HG03060 (cell line): ENCODE results near the gene DIAPH3.

ENCODE experiments used
- ATAC-seq: cut with Tn5 transposase; IDR thresholded peaks from one replicate; pipeline ENCODE4 v1.9.1; 2021; ENCODE audit warnings: low read depth, moderate number of reproducible peaks; ENCODE audit not compliant: unreplicated experiment

Gene DIAPH3

DNA sequence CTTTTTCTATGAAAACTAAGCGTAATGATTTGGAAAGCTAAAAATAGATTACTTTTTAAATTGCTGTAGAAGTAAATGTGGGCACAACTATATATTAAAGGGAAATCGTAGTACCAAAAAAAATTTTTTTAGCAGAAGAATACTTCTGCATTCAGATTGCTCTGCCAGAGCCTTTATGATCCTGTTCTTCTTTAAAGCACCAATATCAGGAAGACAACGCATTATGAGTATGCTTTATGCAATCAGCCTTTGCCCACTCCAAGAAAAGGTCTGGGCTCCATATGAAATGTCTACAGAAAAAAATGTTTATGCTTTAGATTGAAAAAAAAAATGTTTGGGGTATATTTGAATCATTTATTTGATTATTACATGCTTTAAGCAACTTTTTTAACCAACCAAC is 137.4 kb downstream of the DIAPH3 start:
- no peak for ATAC-seq

DNA sequence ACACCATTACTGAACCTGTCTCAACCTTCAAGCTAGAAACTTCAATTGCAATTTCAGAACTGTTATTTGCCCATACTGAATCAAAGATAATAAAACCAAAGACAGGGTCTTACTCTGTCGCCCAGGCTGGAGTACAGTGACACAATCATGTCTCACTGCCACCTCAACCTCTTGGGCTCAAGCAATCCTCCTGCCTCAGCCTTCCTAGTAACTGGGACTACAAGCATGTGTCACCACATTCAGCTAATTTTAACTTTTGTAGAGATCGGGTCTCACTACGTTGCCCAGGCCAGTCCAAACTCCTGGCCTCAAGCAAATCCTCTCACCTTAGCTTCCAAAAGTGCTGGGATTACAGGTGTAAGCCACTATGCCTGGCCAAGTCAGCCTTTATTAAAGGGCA is 143.4 kb downstream of the DIAPH3 start:
- ATAC-seq, result no peak

DNA sequence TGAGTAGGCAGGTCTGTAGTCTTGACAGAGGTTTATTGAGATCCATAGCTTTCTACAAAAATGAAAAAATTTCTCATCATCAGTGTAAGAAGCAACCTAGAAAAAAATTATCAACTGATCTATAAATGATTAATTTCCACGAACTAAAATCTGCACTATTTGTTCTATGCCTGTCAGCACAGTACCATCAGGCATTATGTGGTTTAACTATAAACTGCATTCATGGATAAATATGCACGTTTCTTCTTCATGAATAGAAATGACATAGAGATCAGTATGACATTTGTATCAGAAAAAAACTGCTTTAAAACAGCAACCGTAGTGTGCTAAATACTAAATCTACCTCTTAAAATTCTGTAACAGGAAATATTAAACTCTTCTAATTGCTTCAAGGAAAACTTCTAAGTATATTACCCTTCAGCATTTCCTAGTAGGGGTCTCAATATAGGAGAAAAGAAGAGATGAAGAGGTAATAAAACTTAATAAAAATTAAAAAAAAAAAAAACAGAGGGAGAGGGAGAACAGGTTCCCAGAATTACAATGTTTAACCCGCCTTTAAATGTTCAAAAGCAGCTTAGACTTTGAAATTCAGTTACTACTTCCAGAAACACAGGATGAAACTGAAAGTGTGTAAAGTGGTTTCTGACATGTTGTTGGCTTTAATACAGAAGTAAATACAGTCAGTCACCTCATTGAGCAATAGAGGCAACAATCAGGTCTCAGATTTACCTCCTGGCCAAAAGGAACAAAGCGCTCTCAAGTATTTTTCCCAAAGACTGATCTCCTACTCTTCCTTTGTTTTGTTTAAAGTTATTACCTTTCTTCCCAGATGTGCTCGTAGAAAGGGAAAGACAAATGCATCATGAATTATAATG is 144.4 kb downstream of the DIAPH3 start:
- ATAC-seq, result peak; percentile 78

DNA sequence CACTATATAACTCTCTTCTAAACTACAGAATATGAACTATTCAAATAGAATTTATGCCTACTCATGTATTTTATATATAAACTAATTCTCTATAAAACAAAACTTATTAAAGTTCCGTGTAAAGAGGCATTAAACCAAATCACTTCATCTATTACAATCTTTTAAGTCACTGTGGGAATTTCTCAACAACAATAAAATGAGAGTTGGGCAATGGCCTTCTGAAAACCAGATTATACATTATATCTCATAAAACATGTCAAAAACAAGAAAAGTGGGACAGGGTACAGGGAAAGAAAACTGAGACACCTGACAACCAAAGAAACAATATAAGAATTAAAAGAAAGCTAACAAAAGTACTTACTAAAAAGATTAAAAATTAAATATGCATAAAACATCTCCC is 145.2 kb downstream of the DIAPH3 start:
- ATAC-seq, result no peak

DNA sequence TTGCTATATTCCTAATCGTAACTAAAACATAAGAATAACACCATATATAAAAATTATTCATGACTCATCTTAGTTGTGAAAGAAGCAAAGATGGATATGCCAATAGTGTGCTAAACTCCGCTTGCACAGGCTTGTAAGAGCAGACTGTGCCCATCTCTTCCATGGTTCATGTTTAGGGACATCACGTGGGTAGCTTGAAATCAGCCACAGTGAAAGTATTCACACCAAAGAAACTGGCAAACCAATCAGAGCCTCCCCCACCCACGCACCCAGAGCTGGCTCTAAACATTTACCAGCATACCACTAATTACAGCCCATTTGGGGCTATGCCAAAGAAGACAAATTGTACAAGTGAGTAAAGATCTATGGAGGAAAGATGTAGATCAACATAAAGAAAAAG is 147.5 kb downstream of the DIAPH3 start:
- ATAC-seq, result no peak

DNA sequence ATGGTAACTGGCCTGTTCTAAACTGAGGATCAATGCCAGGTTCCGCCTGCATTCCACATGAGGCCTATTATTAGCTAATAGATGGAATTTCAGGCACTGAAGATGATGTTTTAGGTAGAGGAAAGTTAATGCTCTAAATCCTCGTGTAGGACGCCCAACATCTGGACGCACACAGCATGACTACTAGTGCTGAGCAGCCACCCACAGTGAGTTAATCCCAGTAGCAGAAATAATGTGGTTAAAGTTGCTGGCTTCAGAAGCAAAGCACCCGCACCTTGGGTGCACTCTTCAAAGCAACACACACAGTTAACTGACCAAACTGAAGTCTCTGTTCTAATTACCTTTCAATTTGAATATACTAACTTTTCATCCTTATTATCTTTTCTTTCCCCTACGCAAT is 150.6 kb downstream of the DIAPH3 start:
- ATAC-seq, result no peak

DNA sequence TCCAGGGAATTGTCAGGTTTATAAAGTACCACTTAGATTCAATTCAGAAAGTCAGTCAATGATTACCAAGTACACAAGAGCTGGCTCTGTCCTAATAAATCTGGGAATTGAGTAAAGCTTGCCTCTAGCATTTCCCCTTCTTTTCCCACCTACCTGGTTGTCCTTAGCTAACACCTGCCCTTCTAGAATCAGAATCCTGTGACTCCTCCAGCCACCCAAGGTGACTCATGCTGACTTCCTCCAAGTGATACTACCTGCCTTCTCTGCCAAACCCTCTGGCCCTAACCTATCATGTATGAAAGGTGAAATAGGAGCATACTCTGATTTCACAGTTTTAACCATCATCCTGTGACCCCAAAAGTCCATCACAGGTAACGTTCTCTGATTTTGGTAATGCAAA is 151.2 kb downstream of the DIAPH3 start:
- no peak for ATAC-seq

DNA sequence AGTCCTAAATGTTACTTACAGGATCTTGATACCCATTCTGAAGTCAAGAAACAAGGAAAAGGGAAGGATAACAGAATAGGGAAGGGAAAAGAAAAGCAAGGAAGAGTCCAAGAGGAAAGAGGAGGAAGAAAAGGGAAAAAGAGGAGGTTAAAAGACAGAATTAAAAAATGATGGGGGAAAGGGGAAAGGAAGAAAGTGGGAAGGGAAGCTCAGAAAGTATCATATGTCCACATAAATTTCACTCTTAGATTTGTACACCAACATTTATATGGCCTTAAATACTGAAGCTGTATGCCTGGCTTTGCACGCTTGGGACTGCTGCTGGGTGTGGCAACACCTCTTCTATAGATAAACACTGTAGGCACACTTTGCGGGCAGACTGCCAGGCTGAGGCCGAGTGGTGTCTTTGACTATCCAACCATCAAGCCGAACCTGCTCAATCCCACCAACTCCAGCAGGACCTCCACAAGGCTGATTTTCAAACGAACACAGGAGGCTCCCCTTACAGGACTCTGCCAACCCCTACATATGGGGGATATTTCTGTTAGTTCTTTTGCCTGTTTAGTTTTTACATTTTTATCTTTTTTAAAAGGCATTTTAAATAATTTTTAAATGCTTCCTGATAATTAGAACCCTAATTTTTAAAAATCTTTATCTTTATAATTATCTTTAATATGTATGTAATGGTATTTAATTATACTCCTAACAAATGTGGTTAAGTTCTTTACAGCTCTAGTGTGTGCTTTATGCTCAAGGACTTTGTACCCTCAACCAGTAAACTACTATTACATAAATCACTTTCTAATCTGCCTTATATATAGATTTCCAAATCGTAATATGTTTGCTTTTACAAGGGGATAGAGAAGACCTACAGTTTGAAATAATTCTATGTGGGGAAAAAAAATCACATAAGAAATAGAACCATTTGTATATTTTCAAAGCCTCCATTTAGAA is 154.2 kb downstream of the DIAPH3 start:
- no peak for ATAC-seq

DNA sequence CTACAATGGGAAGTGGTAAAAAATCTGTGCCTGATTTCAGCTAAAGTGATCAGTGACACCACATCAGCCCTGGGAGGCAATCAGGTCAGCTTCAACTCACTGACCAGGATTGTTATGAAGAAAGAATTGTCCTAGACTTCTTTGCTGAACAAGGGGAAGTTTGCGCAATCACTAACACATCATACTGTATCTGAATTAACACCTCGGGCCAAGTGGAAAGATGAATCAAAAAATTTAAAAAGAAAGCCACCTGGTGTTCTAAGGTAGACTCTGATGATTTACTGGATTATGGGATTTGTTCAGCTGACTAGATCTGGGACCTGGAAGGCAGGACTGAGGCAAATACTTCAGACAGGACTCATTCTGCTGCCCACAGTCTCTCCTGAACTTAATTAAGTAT is 161.8 kb downstream of the DIAPH3 start:
- no peak for ATAC-seq

DNA sequence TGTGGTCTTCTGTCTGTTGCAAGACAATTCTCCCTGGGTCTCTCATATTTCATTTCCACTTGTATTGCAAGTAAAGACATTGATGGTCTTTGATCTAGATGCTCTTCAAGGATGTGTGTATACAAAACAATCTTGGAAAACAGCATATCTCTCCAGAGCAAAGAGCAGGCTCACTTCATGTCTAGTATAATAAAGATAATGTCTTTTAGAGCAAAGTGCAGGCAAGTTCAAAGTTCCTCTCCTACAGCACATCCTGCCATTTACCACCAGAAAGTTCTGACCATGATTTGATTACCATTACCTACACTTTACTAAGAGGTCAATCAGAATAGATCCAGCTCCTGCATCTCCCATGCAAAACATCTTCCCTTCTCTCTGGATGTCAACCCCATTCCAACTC is 162.8 kb downstream of the DIAPH3 start:
- ATAC-seq, result no peak

DNA sequence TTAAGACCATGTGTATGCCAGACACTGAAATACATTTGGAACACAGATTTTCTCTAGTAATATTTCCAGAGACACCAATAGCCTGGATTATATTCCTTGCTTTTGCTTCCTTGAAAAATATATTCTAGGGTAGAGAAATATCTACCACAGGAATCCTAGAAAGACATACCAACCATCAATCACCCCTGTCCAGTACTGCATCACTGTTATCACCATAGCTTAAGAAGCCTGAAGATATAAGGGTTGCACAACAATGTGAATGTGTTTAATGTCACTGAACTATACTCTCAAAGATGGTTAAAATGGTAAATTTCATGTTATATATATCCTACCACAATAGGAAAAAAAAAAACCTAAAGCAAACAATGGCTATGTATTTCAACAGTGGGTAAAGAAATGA is 163.6 kb downstream of the DIAPH3 start:
- no peak for ATAC-seq

DNA sequence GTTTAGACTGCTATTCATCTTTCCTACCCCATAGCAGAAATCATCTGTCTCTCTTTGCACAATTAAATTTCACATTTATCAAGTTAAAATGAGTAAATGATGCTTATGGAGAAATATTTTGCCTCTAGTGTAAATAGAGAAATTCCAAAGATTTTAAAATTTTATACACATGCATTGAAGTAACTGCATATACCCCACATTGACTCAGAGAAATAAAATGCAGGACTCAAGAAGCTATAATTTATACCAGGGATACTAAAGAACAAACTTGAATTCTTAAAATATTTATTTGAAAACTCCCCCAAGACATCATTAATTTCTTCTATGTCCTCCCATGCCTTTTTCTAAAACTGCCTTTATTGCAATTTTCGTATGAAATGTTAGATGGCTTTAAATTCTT is 165.8 kb downstream of the DIAPH3 start:
- ATAC-seq, result no peak

DNA sequence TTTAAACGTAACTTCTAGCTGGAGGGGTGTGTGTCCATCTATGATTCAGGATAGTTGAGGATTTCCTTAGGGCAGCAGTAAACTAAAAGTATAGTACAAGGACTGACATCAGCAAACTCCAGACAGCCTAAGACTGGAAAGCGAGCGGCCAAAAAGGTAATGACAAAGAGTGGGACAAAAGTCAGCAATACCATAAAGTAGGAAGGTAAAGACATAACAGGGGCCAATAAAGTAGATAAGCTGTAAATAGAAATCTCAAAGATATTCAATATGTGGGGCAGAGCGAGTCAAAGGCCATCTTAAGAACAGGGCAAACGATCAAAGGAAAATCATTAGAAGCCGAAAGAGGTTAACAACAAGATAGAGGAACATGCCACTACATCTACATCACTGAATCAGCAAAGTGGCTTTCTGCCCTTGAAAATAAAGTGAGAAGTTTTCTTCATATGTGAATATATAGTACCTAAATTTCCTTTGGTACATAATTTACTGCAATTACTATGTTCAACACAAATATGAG is 167.2 kb downstream of the DIAPH3 start:
- no peak for ATAC-seq

DNA sequence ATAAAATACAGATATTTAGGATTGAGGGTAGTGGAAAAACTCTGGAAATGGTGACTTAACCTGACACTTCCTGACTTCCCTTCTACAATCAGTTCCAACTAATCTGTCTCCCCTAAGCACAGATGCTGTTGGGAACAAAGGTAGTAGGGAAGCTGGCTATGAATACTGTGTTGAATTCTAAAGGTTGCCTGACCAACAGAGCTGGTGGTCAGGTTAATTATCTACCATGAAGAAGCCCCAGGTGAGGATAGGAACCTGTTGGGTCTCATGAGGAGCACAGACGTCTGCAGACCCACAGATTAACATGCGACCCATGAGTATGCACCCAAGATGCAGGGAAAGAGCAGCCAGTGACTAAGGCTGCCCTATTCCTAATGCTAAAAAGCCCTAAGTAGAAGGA is 172.3 kb downstream of the DIAPH3 start:
- ATAC-seq, result no peak

DNA sequence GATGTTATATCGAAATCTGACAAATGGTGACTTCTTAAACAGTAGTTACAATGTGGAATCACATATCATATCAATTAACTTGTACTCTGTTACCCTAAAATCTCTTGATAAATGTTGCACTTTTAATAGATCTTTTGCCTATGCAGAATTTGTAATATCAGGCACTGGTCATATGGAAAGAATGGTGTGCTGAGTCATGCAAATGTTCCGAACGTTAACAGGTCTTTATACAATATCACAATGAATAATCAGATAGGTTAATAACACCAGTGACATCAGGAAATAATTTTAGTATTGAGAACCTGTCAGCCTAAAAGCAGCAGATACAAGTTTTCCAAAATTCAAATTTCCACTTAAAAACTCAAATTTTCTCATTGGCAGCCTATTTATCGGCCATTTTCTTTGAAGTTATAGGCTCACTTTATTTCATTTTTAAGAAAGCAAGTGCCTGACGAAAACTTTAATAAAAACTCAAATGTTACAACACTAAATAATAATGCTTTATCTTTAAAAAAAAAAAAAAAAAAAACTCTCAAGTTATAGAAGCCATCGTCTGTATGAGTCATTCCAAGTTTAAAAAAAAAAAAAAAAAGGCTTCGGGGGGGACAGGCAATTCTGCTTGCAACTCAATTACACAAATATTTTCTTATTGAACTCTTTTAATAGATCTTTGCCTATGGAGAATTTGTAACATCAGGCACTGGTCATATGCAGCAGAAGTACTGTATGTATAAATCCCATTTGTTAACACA is 180.9 kb downstream of the DIAPH3 start:
- ATAC-seq, result no peak

DNA sequence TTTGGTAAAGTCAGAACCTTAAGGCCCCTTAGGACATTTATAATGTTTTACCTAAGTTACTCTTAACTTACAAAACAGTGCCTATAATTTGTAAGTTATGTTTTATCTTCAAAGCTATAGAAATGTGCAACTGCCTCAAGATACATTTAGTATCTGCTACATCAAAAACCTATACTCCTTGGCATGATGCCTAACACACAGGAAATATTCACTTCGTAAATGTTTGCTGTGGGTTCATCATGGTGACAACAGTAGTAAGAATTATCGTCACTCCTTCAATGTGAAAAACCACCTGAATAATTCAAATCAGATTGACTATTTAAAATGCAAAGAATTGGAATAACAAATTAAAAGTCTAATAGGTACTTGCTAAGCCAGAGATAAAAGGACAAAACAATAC is 184.1 kb downstream of the DIAPH3 start:
- no peak for ATAC-seq

DNA sequence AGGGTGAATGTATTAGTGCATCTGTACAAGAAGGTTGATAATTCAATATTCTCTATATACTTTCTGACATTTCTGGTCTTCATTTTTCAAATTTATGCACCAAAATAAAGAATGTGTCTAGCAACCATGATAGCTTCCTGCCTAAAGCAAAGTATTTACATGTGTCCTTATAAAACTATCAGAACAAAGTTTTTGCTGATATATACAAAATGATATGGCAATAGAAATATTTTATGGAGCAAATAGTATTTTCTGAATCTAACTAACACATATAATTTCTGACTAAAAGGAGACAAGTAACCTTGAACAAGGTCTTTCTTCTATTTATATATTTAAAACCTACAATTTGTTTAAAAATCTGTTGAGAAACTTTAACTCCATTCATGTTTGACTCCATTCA is 184.9 kb downstream of the DIAPH3 start:
- ATAC-seq, result no peak

DNA sequence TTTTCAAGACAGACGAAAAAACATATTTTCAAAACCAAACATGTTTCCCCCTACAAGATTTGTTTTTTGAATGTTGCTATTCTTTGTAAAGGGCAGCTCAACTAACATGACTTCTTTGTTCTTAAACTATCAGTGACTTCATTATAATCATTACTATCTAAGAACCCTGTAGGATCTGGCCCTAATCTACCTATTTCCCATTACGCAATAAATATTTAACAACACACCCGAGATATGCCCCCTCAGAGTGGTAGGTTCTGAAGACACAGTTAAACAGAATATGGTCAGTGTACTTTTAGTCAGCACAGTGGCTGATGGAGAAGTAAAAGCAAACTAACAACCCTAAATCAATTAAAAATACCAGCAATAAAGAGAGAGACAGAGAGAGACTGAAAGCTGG is 186.9 kb downstream of the DIAPH3 start:
- no peak for ATAC-seq

DNA sequence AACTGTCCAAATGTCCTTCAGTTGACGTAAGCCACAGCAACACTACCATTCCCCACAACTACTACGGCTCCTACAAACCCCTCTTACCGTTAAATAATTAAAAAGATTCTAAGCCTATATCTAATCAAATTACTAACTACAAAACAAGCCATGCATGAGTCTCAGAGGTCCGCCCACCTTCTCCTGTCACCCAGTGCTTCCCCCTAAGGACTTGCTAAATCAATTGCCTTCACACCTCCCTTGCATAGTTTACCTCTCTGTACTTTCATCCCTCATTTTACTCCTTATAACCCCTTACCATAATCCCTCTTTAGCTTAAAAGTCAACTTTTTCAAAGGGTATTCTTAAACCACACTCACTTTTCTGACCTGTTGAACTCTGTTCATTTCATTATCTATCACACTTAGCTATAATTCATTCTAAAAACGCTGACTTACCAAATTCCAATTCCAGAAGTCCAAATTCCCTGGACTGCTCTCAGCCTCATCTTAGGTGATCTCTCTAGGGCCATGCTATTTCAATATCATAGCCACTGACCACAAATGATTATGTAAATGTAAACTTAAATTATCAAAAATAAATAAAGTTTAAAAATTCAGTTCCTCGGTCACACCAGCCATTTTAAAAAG is 187.8 kb downstream of the DIAPH3 start:
- ATAC-seq, result no peak

DNA sequence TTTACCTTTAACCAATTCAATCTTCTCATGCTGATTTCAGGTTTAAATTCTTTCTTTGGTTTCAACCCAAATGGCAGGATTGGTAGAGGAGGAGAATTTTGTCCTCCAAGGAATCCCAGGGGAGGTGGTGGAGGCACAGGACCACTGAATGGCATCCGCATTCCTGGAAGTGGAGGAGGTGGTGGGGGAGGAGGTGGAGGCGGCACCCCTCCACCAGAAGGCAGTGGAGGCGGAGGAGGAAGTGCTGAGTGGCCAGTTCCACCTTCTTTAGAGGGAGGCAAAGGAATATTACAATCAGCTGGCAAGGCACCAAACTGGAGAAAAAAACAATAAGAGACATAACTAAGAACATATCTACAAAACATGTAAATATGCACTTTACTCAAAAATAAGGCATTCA is 192.9 kb downstream of the DIAPH3 start:
- ATAC-seq, result no peak
